Skeletal muscle satellite cell (primary cell): Measurements from ENCODE around the gene NINJ2.
A peak's percentile ranks its signal among the peaks of the same experiment; 100 is the strongest.
"Not testable (repeated sequence)": the region's sequence is repeated elsewhere in the genome, so short reads cannot be mapped to it uniquely, and the experiment has no call there.

Experiments
- H3K27me3 ChIP-seq: 2 replicates; pipeline ENCODE4 v1.7.0; 2013; ENCODE audit warnings: low read length; ENCODE audit not compliant: control insufficient read depth, insufficient read depth
- H3K36me3 ChIP-seq: 2 replicates; pipeline ENCODE4 v1.7.0; 2013; ENCODE audit warnings: mild to moderate bottlenecking, control low read depth, low read length; ENCODE audit not compliant: insufficient read depth
- H3K4me1 ChIP-seq: 2 replicates; pipeline ENCODE4 v1.7.0; 2013; ENCODE audit warnings: low read length; ENCODE audit not compliant: control insufficient read depth, insufficient read depth
- H3K4me2 ChIP-seq: 2 replicates; pipeline ENCODE4 v1.7.0; 2013; ENCODE audit warnings: mild to moderate bottlenecking, low read length
- H3K4me3 ChIP-seq: 2 replicates; pipeline ENCODE4 v1.7.0; 2013; ENCODE audit warnings: low read length
- H3K9ac ChIP-seq: 2 replicates; pipeline ENCODE4 v1.7.0; 2013; ENCODE audit warnings: mild to moderate bottlenecking, low read depth, low read length, moderate library complexity
- H3K9me3 ChIP-seq: replicated peaks from 2 replicates; pipeline ENCODE4 v1.7.0; 2013; ENCODE audit warnings: mild to moderate bottlenecking, control low read depth, low read length

NINJ2 gene

DNA sequence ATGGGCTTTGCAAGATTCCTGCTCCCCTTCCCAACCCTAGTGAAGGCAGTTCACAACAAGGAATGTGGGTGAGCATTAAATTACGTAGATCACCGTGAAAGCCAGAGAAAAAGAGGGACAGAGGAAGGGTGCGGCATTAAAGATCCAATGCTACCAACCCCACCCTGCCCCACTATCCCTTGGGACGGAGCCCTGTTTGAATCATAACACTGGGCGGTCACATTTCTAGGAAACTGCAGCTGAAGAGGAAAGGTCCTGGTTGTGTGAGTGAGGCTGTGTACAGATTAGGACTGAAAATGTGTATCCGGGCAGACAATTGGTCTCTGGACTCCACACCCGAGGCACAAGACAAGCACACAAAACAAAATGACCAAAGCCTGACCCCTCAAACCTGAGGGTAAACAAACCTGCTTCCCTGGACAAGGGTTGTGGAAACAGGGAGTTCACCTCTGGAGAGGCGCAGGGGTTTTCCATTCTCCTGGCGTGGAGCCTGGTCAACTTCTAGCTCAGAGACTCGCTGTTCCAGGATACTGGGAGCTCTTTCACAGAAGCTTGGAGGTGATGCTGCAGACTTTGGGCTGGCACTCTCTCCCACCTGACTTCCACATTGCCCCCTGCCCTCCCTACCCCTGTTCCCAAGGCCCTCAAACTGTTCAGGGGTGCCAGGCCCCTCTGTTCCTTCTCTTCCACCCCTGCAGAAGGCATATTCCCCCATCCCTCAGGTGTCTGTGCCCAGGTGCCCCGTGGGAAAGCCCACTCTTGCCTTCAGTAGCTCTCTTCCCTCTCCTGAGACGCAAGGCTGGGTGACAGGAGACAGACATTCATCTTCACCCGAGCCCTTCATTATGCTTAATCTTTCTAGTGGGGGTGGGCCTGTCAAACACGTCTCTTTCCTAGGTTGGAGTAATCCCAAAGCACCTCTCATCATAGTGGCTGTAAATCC lies 16.5 kb downstream of the NINJ2 start:
- Histone ChIP-seq H3K4me3 (peak overlapping the region; percentile 26), H3K4me1 (peaks cover 43% of the 10 kb centered on the region), H3K9me3 (no peaks in the 10 kb centered on the region), H3K36me3 (no peaks in the 10 kb centered on the region), H3K9ac (no peak overlapping the region), H3K27me3 (no peaks in the 10 kb centered on the region), H3K4me2 (peak overlapping the region; percentile 46)

DNA sequence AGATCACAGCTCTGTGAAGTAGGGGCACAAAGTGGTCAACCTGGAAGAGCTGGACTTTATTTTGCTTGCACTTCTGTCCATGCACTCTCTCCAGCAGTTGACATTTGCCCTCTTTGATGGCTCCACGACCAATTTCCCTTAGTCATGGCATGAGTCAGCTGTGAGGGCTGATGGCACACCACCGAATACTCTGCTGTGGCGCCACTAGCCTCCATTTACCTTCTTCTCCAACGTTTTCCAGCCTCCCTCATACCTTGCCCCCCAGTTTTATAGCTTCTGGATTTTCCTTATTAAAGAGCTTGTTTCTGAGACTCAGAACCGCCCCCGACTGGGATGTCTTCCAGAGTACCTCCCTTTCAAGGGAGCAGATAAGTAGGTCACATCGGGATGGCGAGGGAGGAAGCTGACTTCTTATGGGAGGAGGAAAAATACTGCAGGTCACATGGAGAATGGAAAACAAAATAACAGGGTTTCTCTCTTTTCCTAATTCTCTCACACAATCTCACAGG lies 17.6 kb downstream of the NINJ2 start:
- peak overlapping the region; percentile 4 for H3K9ac ChIP-seq

DNA sequence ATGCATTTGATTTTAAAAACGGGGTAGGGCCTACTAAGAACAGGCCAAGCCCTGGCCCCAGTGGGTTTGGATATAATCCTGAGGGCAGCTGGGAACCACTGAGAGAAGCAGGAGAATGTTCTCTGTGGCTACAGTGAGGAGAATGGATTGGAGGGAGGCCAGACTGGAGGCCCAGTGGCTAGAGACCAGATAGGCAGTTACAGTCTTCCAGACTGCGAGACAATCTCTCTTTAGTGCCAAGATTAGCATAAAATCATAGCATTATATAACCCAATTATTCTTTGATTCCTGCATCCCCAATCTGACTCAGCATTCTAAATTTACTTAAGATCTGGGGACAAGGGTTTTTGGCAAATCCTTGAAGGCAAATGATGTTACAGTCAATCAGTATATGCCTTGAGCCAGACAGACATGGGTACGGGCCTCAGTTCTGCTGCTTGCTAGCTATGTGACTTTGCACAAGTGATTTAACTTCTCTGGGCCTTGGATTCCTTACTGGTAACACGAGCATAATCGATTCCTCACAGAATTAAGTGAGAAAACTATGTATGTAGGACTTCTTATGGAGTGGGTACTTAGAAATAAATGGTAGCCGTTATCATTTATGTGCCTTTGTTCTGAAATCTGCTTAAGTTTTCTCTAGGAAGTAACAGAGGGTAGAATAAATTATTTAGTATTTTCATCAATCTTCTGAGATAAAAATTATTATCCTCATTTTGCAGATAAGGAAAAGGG lies 18.3 kb downstream of the NINJ2 start:
- H3K36me3 ChIP-seq = no peaks in the 10 kb centered on the region
- H3K4me2 ChIP-seq = peak overlapping the region; percentile 46
- H3K4me1 ChIP-seq = peaks cover 43% of the 10 kb centered on the region
- no peaks in the 10 kb centered on the region for H3K27me3 ChIP-seq
- peak overlapping the region; percentile 24 for H3K9ac ChIP-seq
- no peak overlapping the region for H3K4me3 ChIP-seq
- H3K9me3 ChIP-seq = no peaks in the 10 kb centered on the region

More for the DNA sequence above, 17.6 kb downstream of the NINJ2 start:
- Histone ChIP-seq H3K36me3 (no peaks in the 10 kb centered on the region), H3K4me1 (peaks cover 43% of the 10 kb centered on the region), H3K9me3 (no peaks in the 10 kb centered on the region), H3K27me3 (no peaks in the 10 kb centered on the region), H3K4me2 (peak overlapping the region; percentile 46), H3K4me3 (peak overlapping the region; percentile 40)

DNA sequence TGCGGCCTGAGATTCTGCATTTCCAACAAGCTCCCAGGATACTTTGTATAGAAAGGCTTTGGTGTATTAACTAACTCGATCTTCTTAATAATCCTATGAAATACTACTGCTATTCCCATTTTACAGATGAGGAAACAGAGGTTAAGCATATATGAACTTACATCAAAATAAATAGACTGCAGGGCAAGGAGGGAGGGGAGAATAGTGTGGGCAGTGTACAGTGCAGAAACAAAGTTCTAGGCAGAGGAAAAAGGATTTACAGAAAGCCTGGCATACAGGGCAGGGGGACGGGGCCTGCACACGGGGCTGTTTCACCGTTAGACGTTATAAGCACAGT lies 19.0 kb downstream of the NINJ2 start:
- H3K36me3 ChIP-seq = no peaks in the 10 kb centered on the region
- no peaks in the 10 kb centered on the region for H3K9me3 ChIP-seq
- H3K4me3 ChIP-seq = no peak overlapping the region
- peaks cover 43% of the 10 kb centered on the region for H3K4me1 ChIP-seq
- H3K27me3 ChIP-seq = no peaks in the 10 kb centered on the region
- H3K9ac ChIP-seq = no peak overlapping the region
- H3K4me2 ChIP-seq = no peak overlapping the region

DNA sequence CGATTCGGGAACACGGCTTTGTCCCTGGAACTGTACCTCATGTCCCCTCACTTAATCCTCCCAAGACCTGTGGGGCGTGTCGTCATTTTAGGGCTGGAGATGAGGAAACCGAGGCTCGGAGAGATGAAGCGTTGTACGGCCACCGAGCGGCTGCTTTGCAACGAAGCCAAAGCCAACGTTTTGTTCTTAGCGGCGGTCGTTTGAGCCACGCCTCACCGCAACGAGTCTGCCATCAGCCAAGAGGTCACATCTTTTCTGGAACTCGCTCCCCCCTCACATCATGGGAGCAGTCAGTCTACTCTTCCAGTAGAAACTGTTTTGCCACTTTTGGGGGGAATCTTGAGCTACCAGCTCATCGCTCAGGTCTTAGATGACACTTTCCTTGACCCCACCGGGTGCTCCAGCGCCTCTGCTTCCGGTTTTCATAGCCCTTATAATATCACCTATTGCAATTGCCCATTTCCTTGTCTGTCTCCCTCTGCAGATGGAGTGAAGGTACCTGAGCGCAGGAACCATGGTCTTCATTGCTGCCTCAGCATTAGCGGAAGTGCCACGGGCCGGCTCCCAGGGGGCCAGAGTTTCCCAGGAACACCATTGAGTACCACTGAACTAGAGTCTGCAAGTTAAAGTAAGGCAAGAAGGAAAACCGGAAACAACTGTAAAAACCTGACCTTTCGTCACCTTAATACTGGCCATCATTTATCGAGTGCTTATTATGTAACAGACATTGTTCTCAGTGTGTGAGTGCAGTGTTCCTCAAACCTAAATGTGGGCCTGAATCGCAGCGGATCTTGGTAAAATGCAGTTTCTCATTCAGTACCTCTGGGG lies 19.6 kb downstream of the NINJ2 start:
- Histone ChIP-seq H3K36me3 (no peaks in the 10 kb centered on the region), H3K9ac (peak overlapping the region; percentile 88), H3K4me1 (peaks cover 43% of the 10 kb centered on the region), H3K4me3 (peak overlapping the region; percentile 70), H3K27me3 (no peaks in the 10 kb centered on the region), H3K4me2 (peak overlapping the region; percentile 93), H3K9me3 (no peaks in the 10 kb centered on the region)

DNA sequence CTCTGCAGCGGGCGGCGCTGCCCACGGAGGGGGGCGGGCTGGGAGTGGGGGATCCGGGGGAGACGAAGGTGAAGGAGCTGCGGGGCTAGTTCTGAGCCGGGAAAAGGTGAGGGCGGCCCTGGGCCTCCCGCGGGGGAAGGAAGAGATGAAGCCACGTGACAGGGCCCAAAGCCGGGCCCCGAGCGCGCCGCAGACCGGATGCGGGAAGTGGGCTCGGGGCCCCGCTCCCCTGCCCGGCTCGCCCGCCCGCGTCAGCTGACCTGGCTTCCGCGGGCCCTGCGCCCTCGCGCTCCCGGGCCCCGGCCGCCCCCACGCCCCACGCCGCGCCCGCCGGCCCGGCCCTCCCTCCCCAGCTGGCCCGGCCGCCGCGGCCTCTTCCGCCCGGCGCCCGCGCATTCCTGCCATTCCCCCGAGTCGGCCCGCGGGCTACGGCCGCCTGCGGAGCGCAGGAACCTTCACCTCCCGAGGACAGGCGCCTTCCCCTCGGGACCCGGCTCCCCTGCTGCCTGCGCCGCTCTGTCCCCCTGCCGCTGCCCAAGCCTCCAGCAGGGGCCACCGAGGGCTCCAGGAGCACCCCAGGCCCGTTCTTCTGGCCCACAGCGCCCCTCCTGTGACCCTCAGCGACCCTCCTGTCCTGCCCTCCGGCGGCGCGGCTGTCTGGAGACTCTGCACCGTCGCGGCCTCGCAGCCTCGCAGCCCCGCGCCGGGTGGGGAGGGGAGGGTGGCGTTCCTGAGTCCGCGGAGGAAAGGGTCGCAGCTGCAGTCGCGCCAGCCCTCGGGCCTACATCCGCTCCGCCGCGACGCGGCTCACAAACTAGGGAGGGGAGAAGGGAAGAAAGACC lies 20.4 kb downstream of the NINJ2 start:
- no peaks in the 10 kb centered on the region for H3K27me3 ChIP-seq
- peak overlapping the region; percentile 88 for H3K9ac ChIP-seq
- no peaks in the 10 kb centered on the region for H3K36me3 ChIP-seq
- H3K9me3 ChIP-seq = no peaks in the 10 kb centered on the region
- peak overlapping the region; percentile 70 for H3K4me3 ChIP-seq
- peaks cover 43% of the 10 kb centered on the region for H3K4me1 ChIP-seq
- peak overlapping the region; percentile 93 for H3K4me2 ChIP-seq

DNA sequence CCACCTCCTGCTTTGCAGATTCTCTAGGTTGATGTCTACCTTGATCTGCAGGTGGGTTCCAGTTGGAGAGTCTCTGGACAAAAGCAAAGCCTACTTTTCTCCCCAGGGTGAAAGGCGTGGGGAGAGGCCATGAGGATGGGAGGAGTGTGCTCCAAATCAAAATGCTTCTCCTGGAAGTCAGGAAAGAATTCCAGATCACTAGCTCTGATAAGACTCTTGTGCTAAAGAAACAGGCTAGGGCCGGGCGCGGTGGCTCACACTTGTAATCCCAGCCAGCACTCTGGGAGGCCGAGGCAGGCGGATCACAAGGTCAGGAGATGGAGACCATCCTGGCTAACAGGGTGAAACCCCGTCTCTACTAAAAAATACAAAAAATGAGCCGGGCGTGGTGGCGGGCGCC lies 21.9 kb downstream of the NINJ2 start:
- not testable (repeated sequence) for H3K9me3 ChIP-seq, H3K4me3 ChIP-seq, H3K9ac ChIP-seq, H3K36me3 ChIP-seq, H3K27me3 ChIP-seq, H3K4me2 ChIP-seq
- H3K4me1 ChIP-seq = peaks cover 35% of the 10 kb centered on the region

DNA sequence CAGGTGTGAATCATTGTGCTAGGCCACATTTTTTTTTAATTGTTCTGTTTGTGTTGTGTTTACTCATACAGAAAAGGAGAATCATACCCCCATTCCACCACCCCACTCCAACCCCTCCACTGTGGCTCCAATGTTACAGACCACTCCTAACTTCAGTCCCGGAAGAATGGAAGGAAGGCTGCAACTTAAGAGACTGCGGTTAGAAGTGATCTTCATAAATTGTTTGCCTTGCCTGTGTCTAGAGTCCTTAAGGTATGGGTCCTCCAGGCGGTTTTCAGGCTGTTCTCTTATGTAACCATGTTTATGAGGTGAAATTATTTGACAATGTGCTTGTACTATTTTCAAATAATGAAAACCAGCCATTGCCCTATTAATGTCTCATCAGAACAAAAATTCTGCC lies 22.5 kb downstream of the NINJ2 start:
- Histone ChIP-seq H3K4me1 (peaks cover 29% of the 10 kb centered on the region), H3K9ac (no peak overlapping the region), H3K36me3 (no peaks in the 10 kb centered on the region)

DNA sequence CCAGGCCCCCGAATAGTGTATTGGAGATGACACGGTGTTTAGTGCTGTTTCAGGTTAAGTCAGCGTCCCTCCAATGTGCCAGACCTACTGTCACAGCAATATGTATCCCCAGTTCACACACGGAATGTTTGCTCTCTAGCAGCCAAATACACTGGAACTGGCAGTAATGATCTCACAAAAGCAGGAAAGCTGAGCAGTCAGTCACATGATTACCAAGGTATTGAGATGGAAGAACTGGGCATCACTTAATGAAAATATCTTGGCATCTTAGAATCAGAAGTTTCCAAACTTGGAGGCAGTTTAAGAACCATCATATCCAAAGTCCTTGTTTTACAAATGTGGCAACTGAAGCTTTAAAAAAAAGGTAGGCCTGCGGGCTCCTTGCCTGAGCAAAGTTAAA lies 23.3 kb downstream of the NINJ2 start:
- Histone ChIP-seq H3K9ac (no peak overlapping the region), H3K4me1 (peaks cover 22% of the 10 kb centered on the region), H3K27me3 (no peaks in the 10 kb centered on the region), H3K9me3 (no peaks in the 10 kb centered on the region), H3K4me3 (no peak overlapping the region), H3K36me3 (no peaks in the 10 kb centered on the region), H3K4me2 (no peak overlapping the region)

More for the DNA sequence above, 22.5 kb downstream of the NINJ2 start:
- Histone ChIP-seq H3K4me2 (no peak overlapping the region), H3K27me3 (no peaks in the 10 kb centered on the region), H3K4me3 (no peak overlapping the region), H3K9me3 (no peaks in the 10 kb centered on the region)

DNA sequence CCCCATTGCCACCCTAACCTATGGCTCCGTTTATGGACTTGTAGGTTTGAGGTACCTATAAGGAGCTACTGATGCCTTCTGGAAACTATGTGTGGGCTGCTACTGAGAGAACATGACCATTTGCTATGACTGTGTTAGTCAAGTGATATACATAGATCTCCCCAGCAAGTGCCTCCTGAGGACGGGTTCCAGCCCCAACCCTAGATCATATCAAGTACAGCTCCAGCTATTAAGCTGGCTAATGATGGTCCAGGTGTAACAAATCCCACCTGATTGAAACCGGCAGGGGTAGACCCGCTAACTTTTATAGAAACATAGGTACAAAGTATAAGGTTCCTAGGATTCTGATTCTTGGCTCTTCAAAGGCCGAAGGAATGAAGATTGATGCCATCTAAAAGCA lies 23.7 kb downstream of the NINJ2 start:
- H3K4me2 ChIP-seq = no peak overlapping the region
- no peaks in the 10 kb centered on the region for H3K27me3 ChIP-seq
- H3K4me3 ChIP-seq = no peak overlapping the region
- no peak overlapping the region for H3K9ac ChIP-seq
- peaks cover 17% of the 10 kb centered on the region for H3K4me1 ChIP-seq
- no peaks in the 10 kb centered on the region for H3K9me3 ChIP-seq
- H3K36me3 ChIP-seq = no peaks in the 10 kb centered on the region
